GM21381 (cell line): ENCODE data around the gene ABCD2.
"Not testable (repeated sequence)": the region's sequence is repeated elsewhere in the genome, so short reads cannot be mapped to it uniquely, and the experiment has no call there.

Experiments
- ATAC-seq: cut with Tn5 transposase; IDR thresholded peaks from one replicate; pipeline ENCODE4 v1.9.1; 2021; ENCODE audit warnings: mild to moderate bottlenecking, moderate library complexity; ENCODE audit not compliant: unreplicated experiment

The ABCD2 gene

DNA sequence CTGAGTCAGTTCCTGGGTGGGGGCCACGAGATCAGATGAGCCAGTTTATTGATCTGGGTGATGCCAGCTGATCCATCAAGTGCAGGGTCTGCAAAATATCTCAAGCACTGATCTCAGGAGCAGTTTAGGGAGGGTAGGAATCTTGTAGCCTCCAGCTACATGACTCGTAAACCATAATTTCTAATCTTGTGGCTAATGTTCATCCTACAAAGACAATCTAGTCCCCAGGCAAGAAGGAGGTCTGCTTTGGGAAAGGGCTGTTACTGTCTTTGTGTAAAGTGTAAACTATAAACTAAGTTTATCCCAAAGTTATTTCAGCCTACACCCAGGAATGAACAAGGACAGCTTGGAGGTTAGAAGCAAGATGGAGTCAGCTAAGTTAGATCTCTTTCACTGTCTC is 75.4 kb downstream of the ABCD2 start:
- not testable (repeated sequence) for ATAC-seq

GRCh38 chr12:39541471-39541870 is 78.1 kb downstream of the ABCD2 start:
- ATAC-seq, result no peak

GRCh38 chr12:39538679-39539104 is 80.9 kb downstream of the ABCD2 start:
- no peak for ATAC-seq

DNA sequence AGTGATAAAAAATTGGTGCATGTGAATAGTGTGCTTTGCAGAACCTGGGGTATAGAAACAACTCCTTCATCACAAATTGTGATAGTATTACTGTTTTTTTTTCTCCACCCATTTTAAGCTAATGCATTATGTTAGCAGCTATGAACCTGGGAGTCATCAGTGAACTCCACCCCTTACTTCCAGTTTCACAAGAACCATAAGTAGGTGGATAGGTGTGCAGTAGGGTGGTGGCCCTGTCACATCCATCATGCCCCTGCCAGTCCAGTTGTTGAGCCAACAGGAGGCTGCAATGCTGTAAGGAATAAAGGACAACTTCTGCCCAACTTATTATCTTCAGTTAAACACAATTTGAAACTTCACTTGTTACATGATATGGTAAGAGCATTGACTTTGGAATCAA is 85.7 kb downstream of the ABCD2 start:
- no peak for ATAC-seq

GRCh38 chr12:39532448-39532847 is 87.2 kb downstream of the ABCD2 start:
- ATAC-seq, result no peak

GRCh38 chr12:39526974-39527373 is 92.6 kb downstream of the ABCD2 start:
- ATAC-seq, result no peak

- not testable (repeated sequence) for ATAC-seq
Observed at GRCh38 chr12:39522167-39522566, 97.4 kb downstream of the ABCD2 start.

- no peak for ATAC-seq
Observed at GRCh38 chr12:39510001-39510400, 109.6 kb downstream of the ABCD2 start.

DNA sequence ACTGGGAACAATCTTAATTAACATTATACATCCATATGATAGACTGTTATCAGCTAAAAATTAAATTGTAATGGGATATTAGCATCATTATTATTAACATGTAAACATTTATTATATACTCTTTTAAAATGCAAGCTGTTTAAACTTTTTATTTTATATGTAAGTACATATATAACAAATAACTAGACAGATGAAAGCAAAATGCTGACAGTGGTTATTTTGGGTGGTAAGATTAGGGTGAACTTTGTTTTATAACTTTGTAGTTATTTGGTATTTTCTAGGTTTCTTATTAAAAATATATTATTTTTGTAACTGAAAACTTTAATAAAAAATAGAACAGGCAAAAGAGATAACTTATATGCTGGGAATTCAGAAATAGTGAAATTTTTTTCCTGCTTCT is 114.0 kb downstream of the ABCD2 start:
- ATAC-seq, result no peak

DNA sequence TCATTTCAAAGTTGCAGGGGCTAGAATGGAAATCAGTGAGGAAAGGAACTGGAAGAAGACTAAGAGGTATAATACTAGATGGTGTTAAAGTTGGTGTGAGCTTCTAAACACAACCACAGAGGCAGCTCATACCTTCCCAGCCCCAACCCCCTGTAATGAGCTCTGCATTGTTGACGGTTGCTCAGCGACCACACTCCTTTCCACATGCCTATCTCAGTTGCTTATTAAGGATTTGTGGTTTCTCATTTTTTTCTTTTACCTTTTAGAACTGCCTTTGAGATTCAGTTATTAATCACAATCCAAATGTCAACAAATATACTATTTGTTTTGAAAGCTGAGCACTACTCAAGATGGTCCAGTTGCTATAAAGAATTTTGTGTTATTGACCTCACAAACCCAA is 114.6 kb downstream of the ABCD2 start:
- ATAC-seq, result no peak

DNA sequence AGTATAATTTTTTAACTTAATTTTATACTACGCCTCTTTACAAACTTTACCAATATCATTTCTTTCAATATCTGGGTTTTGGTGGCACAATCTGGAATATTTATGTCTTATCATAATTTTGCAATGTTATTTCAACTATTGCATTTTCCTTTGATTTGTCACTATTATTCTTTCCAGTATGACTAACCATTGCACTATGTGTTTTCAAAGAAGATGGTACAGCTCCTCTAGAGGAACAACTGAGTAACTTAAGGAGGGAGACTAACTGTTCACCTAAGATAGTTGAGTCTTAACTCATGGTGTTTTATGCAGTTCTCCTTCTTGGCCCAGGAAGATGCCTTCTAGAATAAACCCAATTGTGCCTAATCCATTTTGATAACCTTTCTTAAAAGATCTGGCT is 116.2 kb downstream of the ABCD2 start:
- ATAC-seq, result no peak

DNA sequence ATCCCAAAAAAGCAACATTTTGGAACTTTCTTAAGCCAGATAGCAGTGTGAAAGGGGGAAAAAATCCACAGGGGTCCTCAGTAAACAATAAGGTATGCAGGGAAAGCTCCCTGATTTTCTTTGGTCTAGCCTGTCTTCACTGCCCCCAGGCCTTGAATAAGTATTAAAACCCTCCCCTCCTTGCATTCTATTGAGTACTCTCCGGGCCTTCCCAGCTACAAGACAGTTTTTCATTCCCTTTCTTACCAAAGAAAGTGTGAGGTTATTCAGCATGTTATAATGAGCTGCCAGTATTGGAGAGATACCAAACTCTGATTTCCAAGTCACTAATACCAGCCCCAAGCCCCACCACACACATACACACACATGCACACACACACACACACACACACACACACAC is 116.9 kb downstream of the ABCD2 start:
- no peak for ATAC-seq
